HG02642 (cell line): Measurements from ENCODE around the gene NAPG.
"Not testable (repeated sequence)": the region's sequence is repeated elsewhere in the genome, so short reads cannot be mapped to it uniquely, and the experiment has no call there.

Source experiments
- ATAC-seq: cut with Tn5 transposase; IDR thresholded peaks from one replicate; pipeline ENCODE4 v1.9.1; 2021; ENCODE audit warnings: mild to moderate bottlenecking; ENCODE audit not compliant: unreplicated experiment, poor library complexity

The NAPG gene

GRCh38 chr18:10543277-10543676, 17.4 kb downstream of the NAPG start:
- ATAC-seq = no peak

- ATAC-seq = no peak
Observed at GRCh38 chr18:10544093-10544748, 18.4 kb downstream of the NAPG start.

GRCh38 chr18:10546557-10547300, 20.9 kb downstream of the NAPG start:
- no peak for ATAC-seq

- ATAC-seq = no peak
Observed at GRCh38 chr18:10552226-10552625, 26.4 kb downstream of the NAPG start.

- not testable (repeated sequence) for ATAC-seq
Observed at GRCh38 chr18:10556251-10556650, 30.4 kb downstream of the NAPG start.

GRCh38 chr18:10557085-10557677, 31.4 kb downstream of the NAPG start:
- ATAC-seq = no peak

GRCh38 chr18:10558243-10558966, 32.6 kb downstream of the NAPG start:
- no peak for ATAC-seq

- no peak for ATAC-seq
Observed at GRCh38 chr18:10558967-10559298, 33.1 kb downstream of the NAPG start.

- ATAC-seq = peak; percentile 48
Observed at GRCh38 chr18:10559553-10560451, 34.0 kb downstream of the NAPG start.

- peak; percentile 56 for ATAC-seq
Observed at GRCh38 chr18:10560452-10561045, 34.7 kb downstream of the NAPG start.

GRCh38 chr18:10562773-10563160, 36.9 kb downstream of the NAPG start:
- no peak for ATAC-seq

GRCh38 chr18:10563886-10564285, 38.1 kb downstream of the NAPG start:
- no peak for ATAC-seq

GRCh38 chr18:10564975-10565773, 39.3 kb downstream of the NAPG start:
- ATAC-seq = no peak

- ATAC-seq = no peak
Observed at GRCh38 chr18:10565835-10566234, 40.0 kb downstream of the NAPG start.

GRCh38 chr18:10566390-10566789, 40.6 kb downstream of the NAPG start:
- no peak for ATAC-seq

GRCh38 chr18:10569941-10570340, 44.1 kb downstream of the NAPG start:
- not testable (repeated sequence) for ATAC-seq

GRCh38 chr18:10570622-10571021, 44.8 kb downstream of the NAPG start:
- no peak for ATAC-seq

GRCh38 chr18:10571537-10571936, 45.7 kb downstream of the NAPG start:
- no peak for ATAC-seq

- ATAC-seq = not testable (repeated sequence)
Observed at GRCh38 chr18:10573261-10573660, 47.4 kb downstream of the NAPG start.
